ENCODE measurements around the gene SMLR1.

DNA sequence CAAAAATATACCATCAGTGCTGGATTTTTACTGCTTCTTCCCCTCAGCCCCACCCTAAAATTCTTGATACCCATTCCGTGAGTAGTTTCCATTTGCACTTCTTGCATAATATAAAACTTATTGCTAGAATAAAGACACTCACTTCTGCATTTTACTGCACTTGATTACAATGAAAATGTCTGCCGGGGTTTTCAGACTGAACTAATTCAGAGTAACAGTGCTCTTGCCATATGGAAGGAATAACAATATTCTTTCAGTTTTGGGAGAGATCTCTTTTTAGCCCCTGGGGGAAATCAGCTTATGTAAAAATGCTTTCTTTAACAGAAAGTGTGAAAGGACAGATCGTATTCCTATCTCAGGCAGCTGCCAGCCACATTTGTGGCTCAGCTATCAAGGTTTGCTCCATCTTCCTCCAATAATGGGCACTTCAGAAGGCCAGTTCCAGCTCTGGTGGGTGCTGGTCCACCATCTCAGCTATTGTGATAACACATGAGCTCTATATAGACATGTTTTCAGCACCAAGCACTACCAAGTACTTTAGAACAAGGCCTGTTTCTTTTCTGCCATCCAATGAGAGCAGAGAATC, 8.9 kb downstream of the SMLR1 start:
- TF ChIP-seq CTCF (conservative IDR thresholded peaks at IDR 0.05; ENCODE audit: low read length) (no peak), EZH2phosphoT487 (IDR thresholded peaks at IDR 0.05; ENCODE audit: borderline replicate concordance) (no peak)
